Fibroblast of lung (primary cell): Measurements from ENCODE around the gene SEC24B.

ENCODE experiments used
- EZH2 ChIP-seq: IDR thresholded peaks from 2 replicates; pipeline ENCODE4 v1.5.1; 2012; ENCODE audit warnings: low read length, control low read depth, mild to moderate bottlenecking; ENCODE audit errors: missing control alignments
- TF ChIP-seq, protein P1 (sequence below), 2 donors: IDR thresholded peaks in 1 of 2; conservative IDR thresholded peaks in 1 of 2; 1 replicate in 1 of 2; 2 replicates in 1 of 2; pipeline ENCODE4 v1.5.1; 2011 to 2012; ENCODE audit warnings: low read length in 2 of 2, control low read depth in 1 of 2, inconsistent platforms in 1 of 2, low read depth in 1 of 2, mild to moderate bottlenecking in 1 of 2

DNA sequence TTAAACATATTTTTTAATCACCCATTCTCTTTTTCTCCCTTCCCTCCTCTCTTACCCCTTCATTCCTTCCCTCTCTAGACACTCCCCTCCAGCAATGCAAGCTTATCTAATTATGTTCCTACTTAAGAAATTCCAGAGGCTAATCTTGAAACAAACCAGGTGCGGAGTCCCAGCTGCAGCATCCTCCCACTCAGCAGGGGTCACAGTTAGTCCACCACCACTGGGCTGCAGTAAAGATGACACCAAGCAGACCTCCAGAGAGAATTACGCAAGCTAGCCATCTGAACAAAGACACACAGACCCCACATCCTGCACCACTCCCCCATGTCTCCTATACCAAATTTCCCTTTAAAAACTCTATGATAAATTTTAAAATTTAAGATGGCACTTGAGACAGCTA lies 13.9 kb upstream of the SEC24B start:
- TF ChIP-seq EZH2, result no peak
- TF ChIP-seq, protein P1, sequence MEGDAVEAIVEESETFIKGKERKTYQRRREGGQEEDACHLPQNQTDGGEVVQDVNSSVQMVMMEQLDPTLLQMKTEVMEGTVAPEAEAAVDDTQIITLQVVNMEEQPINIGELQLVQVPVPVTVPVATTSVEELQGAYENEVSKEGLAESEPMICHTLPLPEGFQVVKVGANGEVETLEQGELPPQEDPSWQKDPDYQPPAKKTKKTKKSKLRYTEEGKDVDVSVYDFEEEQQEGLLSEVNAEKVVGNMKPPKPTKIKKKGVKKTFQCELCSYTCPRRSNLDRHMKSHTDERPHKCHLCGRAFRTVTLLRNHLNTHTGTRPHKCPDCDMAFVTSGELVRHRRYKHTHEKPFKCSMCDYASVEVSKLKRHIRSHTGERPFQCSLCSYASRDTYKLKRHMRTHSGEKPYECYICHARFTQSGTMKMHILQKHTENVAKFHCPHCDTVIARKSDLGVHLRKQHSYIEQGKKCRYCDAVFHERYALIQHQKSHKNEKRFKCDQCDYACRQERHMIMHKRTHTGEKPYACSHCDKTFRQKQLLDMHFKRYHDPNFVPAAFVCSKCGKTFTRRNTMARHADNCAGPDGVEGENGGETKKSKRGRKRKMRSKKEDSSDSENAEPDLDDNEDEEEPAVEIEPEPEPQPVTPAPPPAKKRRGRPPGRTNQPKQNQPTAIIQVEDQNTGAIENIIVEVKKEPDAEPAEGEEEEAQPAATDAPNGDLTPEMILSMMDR (conservative IDR thresholded peaks at IDR 0.05 in 1 of 2, IDR thresholded peaks at IDR 0.05 in 1 of 2; ENCODE audit: low read depth in 1 of 2, low read length in 2 of 2), result no peak
